Left colon (tissue), 2 donors: Measurements from ENCODE around the gene NTNG1. TPM values are rescaled to one million over a fixed set of nuclear protein-coding genes. Genes with fewer than 3 reads are reported as not detected.

Source experiments
- ATAC-seq: fragments of 200-7000 bp; cut with Tn5 transposase; one replicate; pipeline ENCODE4 v1.9.1; 2020; ENCODE audit warnings: mild to moderate bottlenecking, moderate library complexity
- DNase-seq, 2 donors: peaks; one replicate each; pipeline ENCODE4 v3.0.0-alpha.2; 2020
- intact Hi-C, 2 donors: fragments of 100-400 bp; cut with DNase I in 1 of 2; cut with micrococcal nuclease in 1 of 2; formaldehyde crosslinking; loops; one replicate each; pipeline versions ENCODE4 v1.11.2 to v1.14.0; 2022; cut with DNase I, micrococcal nuclease
- total RNA-seq, 2 donors: library from RNA; stranded (reverse); fragmentation: NEBNext Ultra II Directional; extraction: Animal tissue kit (Norgen Biotek cat#: 25700); gene quantifications; one replicate each; pipeline ENCODE4 v1.2.1, GENCODE V29; 2021
- donor health status: DM: no; HTN: no; CAD: no.
- donor health status: DM: yes; HTN: yes; CAD: no.

The NTNG1 gene
- total RNA-seq, 2 donors from 2014 or later, result 0.09 to 1.2 TPM

- intact Hi-C loops, result no loop called here
- no peak for DNase-seq
- no peak for ATAC-seq
Measured at GRCh38 chr1:107414550-107414949, 273.7 kb downstream of the NTNG1 start.

GRCh38 chr1:107415241-107415640, 274.4 kb downstream of the NTNG1 start:
- intact Hi-C loops, result no loop called here
- DNase-seq, result no peak
- ATAC-seq, result no peak

- DNase-seq (no peak), ATAC-seq (no peak)
- intact Hi-C loops, result no loop called here
Measured at GRCh38 chr1:107419003-107419402, 278.2 kb downstream of the NTNG1 start.

- ATAC-seq (peak; percentile 30), DNase-seq (no peak)
- intact Hi-C loops, result no loop called here
Measured at GRCh38 chr1:107422901-107423300, 282.1 kb downstream of the NTNG1 start.

- DNase-seq (peak; percentile 26 to 27), ATAC-seq (peak; percentile 75)
- intact Hi-C loops, result loop anchor here in 1 of 2 donors (5.0 kb wide), 1 partner anchor 322 kb away; no protein-coding TSS in a partner anchor
Measured at GRCh38 chr1:107430540-107431228, 289.8 kb downstream of the NTNG1 start.

- ATAC-seq, result no peak
- intact Hi-C loops, result loop anchor here in 1 of 2 donors (5.0 kb wide), 1 partner anchor 320 kb away; no protein-coding TSS in a partner anchor
Measured at GRCh38 chr1:107432108-107432507, 291.3 kb downstream of the NTNG1 start.

GRCh38 chr1:107433068-107433467, 292.2 kb downstream of the NTNG1 start:
- DNase-seq (no peak), ATAC-seq (no peak)
- intact Hi-C loops, result loop anchor here in 1 of 2 donors (5.0 kb wide), 1 partner anchor 319 kb away; no protein-coding TSS in a partner anchor

More at GRCh38 chr1:107432108-107432507, 291.3 kb downstream of the NTNG1 start:
- DNase-seq, result no peak

GRCh38 chr1:107433635-107434360, 293.0 kb downstream of the NTNG1 start:
- intact Hi-C loops, result loop anchor here in 1 of 2 donors (5.0 kb wide), 1 partner anchor 319 kb away; no protein-coding TSS in a partner anchor
- ATAC-seq (peak; percentile 71), DNase-seq (no peak)

GRCh38 chr1:107434361-107434693, 293.5 kb downstream of the NTNG1 start:
- ATAC-seq (no peak), DNase-seq (no peak)
- intact Hi-C loops, result loop anchor here in 1 of 2 donors (5.0 kb wide), 1 partner anchor 318 kb away; no protein-coding TSS in a partner anchor

- ATAC-seq (no peak), DNase-seq (no peak)
- intact Hi-C loops, result no loop called here
Measured at GRCh38 chr1:107436552-107437241, 295.9 kb downstream of the NTNG1 start.

- intact Hi-C loops, result no loop called here
- ATAC-seq, result no peak
Measured at GRCh38 chr1:107439567-107439966, 298.7 kb downstream of the NTNG1 start.

GRCh38 chr1:107442551-107442950, 301.7 kb downstream of the NTNG1 start:
- intact Hi-C loops, result no loop called here
- ATAC-seq, result no peak
- no peak for DNase-seq

More at GRCh38 chr1:107439567-107439966, 298.7 kb downstream of the NTNG1 start:
- no peak for DNase-seq

- no peak for ATAC-seq
- intact Hi-C loops, result no loop called here
- no peak for DNase-seq
Measured at GRCh38 chr1:107443027-107443426, 302.2 kb downstream of the NTNG1 start.

- no peak for ATAC-seq
- intact Hi-C loops, result no loop called here
- DNase-seq, result no peak
Measured at GRCh38 chr1:107443860-107444259, 303.0 kb downstream of the NTNG1 start.

- ATAC-seq (no peak), DNase-seq (no peak)
- intact Hi-C loops, result no loop called here
Measured at GRCh38 chr1:107444302-107444701, 303.5 kb downstream of the NTNG1 start.

- intact Hi-C loops, result no loop called here
- ATAC-seq (no peak), DNase-seq (no peak)
Measured at GRCh38 chr1:107449326-107449725, 308.5 kb downstream of the NTNG1 start.

- ATAC-seq (no peak), DNase-seq (no peak)
- intact Hi-C loops, result no loop called here
Measured at GRCh38 chr1:107450899-107451664, 310.2 kb downstream of the NTNG1 start.

GRCh38 chr1:107451715-107452114, 310.9 kb downstream of the NTNG1 start:
- DNase-seq, result no peak
- intact Hi-C loops, result no loop called here
- ATAC-seq, result no peak

- no peak for DNase-seq
- intact Hi-C loops, result no loop called here
- no peak for ATAC-seq
Measured at GRCh38 chr1:107454791-107455190, 314.0 kb downstream of the NTNG1 start.
